GM12878 (cell line): ENCODE data around the gene SLC28A1. TPM values are rescaled to one million over a fixed set of nuclear protein-coding genes. Genes with fewer than 3 reads are reported as not detected.

Experiments
- ATAC-seq: fragments of 200-7000 bp; cut with Tn5 transposase; 3 replicates; pipeline ENCODE4 v1.9.1; 2020; ENCODE audit warnings: mild to moderate bottlenecking, moderate library complexity
- BruUV-seq: library from RNA; stranded (reverse); fragments of 400-500 nt; replicated peaks from 2 replicates; lab custom pipeline; 2021; lab: Mats Ljungman, UMichigan
- CTCF ChIA-PET: fragments of 300-600 bp; sonication (Branson Sonifier 250); formaldehyde crosslinking; extraction: SDS; loops from one replicate; lab custom pipeline; 2021; ENCODE audit warnings: inconsistent platforms; lab: Yijun Ruan, JAX
- POLR2A ChIA-PET: fragments of 350-600 bp; formaldehyde crosslinking; extraction: SDS; loops from one replicate; lab custom pipeline; 2021; ENCODE audit warnings: inconsistent platforms; lab: Charles Lee
- RAD21 ChIA-PET: fragments of 300-600 bp; sonication (Branson Sonifier 250); formaldehyde crosslinking; loops from one replicate; lab custom pipeline; 2023; ENCODE audit warnings: antibody characterized with exemption; ENCODE audit not compliant: unreplicated experiment; lab: Charles Lee
- SMC1A ChIA-PET: fragments of 300-600 bp; sonication (Branson Sonifier 250); formaldehyde crosslinking; loops from one replicate; lab custom pipeline; 2023; ENCODE audit not compliant: unreplicated experiment, uncharacterized antibody; lab: Charles Lee
- DNase-seq: peaks from one replicate; pipeline ENCODE4 v3.0.0-alpha.2; 2011; ENCODE audit warnings: low read depth, low spot score
- FAIRE-seq: peaks from 3 replicates; lab custom pipeline; 2011; peaks lifted over from hg19 to GRCh38; lab: Jason Lieb, UNC
- H2AFZ ChIP-seq: 2 replicates; pipeline ENCODE4 v1.6.0; 2011; ENCODE audit warnings: low read depth, low read length, control low read depth; ENCODE audit not compliant: control insufficient read depth
- H3K27ac ChIP-seq: 2 replicates; pipeline ENCODE4 v1.5.1; 2011; ENCODE audit warnings: control low read depth; ENCODE audit not compliant: control insufficient read depth, insufficient read depth
- H3K27me3 ChIP-seq, 2 experiments: replicated peaks in 1 of 2; 2 replicates each; pipeline versions ENCODE4 v1.6.0 to v1.6.1; 2011; ENCODE audit warnings: low read length in 1 of 2; ENCODE audit not compliant: control insufficient read depth in 2 of 2, insufficient read depth in 2 of 2
- H3K36me3 ChIP-seq, 2 experiments: 2 replicates each; pipeline ENCODE4 v1.5.1; 2011; ENCODE audit warnings: low read length in 1 of 2; ENCODE audit not compliant: control insufficient read depth in 2 of 2, insufficient read depth in 2 of 2
- H3K4me1 ChIP-seq: 2 replicates; pipeline ENCODE4 v1.6.1; 2011; ENCODE audit warnings: mild to moderate bottlenecking, low read length, moderate library complexity, mixed read lengths; ENCODE audit not compliant: control insufficient read depth, insufficient read depth
- H3K4me2 ChIP-seq: 2 replicates; pipeline ENCODE4 v1.6.0; 2011; ENCODE audit warnings: control low read depth; ENCODE audit not compliant: control insufficient read depth, insufficient read depth
- H3K4me3 ChIP-seq: fragments of 200-600 bp; sonication (generic); 2 replicates; pipeline ENCODE4 v1.5.1; 2016
- H3K79me2 ChIP-seq: 2 replicates; pipeline ENCODE4 v1.6.0; 2011; ENCODE audit warnings: low read length; ENCODE audit not compliant: control insufficient read depth, insufficient read depth
- H3K9ac ChIP-seq: 2 replicates; pipeline ENCODE4 v1.8.0; 2011; ENCODE audit warnings: low read length, control low read depth, mixed read lengths; ENCODE audit not compliant: control insufficient read depth, insufficient read depth
- H3K9me3 ChIP-seq: replicated peaks from 3 replicates; pipeline ENCODE4 v1.5.1; 2011; ENCODE audit warnings: mild to moderate bottlenecking, low read length; ENCODE audit not compliant: control insufficient read depth, insufficient read depth
- H4K20me1 ChIP-seq: 2 replicates; pipeline ENCODE4 v1.6.0; 2011; ENCODE audit not compliant: control insufficient read depth, insufficient read depth
- NBN ChIP-seq: fragments of 450-650 bp; IDR thresholded peaks from 2 replicates; pipeline ENCODE4 v1.6.1; 2016
- ZNF622 ChIP-seq: fragments of 450-650 bp; IDR thresholded peaks from 2 replicates; pipeline ENCODE4 v1.6.1; 2017; ENCODE audit warnings: mild to moderate bottlenecking, inconsistent platforms
- WGBS: methylation state at CpG from one replicate; pipeline ENCODE4 v1.1.6; 2016; ENCODE audit warnings: low lambda C conversion rate; ENCODE audit not compliant: insufficient replicate concordance, insufficient coverage; ENCODE audit errors: missing lambda C conversion rate; 5-methylcytosine and 5-hydroxymethylcytosine counted together
- in situ Hi-C: fragments of 300-500 bp; cut with MboI; formaldehyde crosslinking; loops from 9 replicates; pipeline ENCODE4 v1.14.3; 2018; ENCODE audit warnings: mixed read lengths
- intact Hi-C: fragments of 100-400 bp; cut with micrococcal nuclease; formaldehyde crosslinking; loops from one replicate; pipeline ENCODE4 v1.14.2; 2022; ENCODE audit not compliant: unreplicated experiment
- polyA plus RNA-seq, 11 experiments: library from polyadenylated mRNA; depleted of rRNA in 4 of 11; unstranded in 6 of 11; stranded (reverse) in 5 of 11; fragments of >200 nt; fragmentation: Nextera tagmentation in 4 of 11; fragmentation: Illumina TruSeq in 1 of 11; extraction: Ambion mirVana in 4 of 11; extraction: Trizol in 1 of 11; gene quantifications; 1 replicate in 1 of 11; 2 replicates in 10 of 11; pipeline versions ENCODE4 v1.2.1 to v1.2.3, GENCODE V29; 2011 to 2016; ENCODE audit warnings: inconsistent platforms in 2 of 11, missing spikeins in 2 of 11, low read depth in 1 of 11
- total RNA-seq, 4 experiments: library from RNA; depleted of rRNA in 3 of 4; stranded (reverse); fragments of >200 nt in 3 of 4; fragmentation: Illumina TruSeq in 1 of 4; extraction: Trizol in 1 of 4; gene quantifications; 2 replicates each; pipeline versions ENCODE4 v1.2.1 to v1.2.3, GENCODE V29; 2013 to 2021
- TF ChIP-seq, protein P1 (sequence below): IDR thresholded peaks from 2 replicates; pipeline ENCODE4 v1.6.1; 2012; ENCODE audit warnings: improper control_type of control experiment, low read depth, low read length; ENCODE audit not compliant: insufficient replicate concordance

The SLC28A1 gene
- total and polyA plus RNA-seq, 10 of the 15 experiments (the other 5 are each of a cell fraction or from before 2014, with no cell fraction given): not detected

DNA sequence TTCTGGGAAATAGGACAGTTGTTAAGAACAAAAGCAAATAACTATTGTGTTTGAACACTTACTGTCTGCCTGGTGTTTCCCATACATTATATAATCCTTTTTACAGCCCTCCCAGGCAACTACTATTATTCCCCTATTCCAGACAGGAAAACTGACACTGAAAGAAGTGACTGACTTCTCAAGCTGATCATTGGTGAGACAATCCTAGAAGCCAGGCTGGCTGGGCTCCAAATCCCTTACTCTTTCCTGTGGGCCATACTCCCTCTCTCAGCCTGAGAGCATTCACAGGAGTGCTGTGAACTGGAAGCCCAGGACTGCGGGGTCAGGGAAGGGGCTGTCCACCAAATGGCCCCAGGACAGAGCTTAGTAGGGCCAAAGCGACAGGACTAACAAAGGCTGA, 58.0 kb downstream of the SLC28A1 start (continued):
- TF ChIP-seq, protein P1, sequence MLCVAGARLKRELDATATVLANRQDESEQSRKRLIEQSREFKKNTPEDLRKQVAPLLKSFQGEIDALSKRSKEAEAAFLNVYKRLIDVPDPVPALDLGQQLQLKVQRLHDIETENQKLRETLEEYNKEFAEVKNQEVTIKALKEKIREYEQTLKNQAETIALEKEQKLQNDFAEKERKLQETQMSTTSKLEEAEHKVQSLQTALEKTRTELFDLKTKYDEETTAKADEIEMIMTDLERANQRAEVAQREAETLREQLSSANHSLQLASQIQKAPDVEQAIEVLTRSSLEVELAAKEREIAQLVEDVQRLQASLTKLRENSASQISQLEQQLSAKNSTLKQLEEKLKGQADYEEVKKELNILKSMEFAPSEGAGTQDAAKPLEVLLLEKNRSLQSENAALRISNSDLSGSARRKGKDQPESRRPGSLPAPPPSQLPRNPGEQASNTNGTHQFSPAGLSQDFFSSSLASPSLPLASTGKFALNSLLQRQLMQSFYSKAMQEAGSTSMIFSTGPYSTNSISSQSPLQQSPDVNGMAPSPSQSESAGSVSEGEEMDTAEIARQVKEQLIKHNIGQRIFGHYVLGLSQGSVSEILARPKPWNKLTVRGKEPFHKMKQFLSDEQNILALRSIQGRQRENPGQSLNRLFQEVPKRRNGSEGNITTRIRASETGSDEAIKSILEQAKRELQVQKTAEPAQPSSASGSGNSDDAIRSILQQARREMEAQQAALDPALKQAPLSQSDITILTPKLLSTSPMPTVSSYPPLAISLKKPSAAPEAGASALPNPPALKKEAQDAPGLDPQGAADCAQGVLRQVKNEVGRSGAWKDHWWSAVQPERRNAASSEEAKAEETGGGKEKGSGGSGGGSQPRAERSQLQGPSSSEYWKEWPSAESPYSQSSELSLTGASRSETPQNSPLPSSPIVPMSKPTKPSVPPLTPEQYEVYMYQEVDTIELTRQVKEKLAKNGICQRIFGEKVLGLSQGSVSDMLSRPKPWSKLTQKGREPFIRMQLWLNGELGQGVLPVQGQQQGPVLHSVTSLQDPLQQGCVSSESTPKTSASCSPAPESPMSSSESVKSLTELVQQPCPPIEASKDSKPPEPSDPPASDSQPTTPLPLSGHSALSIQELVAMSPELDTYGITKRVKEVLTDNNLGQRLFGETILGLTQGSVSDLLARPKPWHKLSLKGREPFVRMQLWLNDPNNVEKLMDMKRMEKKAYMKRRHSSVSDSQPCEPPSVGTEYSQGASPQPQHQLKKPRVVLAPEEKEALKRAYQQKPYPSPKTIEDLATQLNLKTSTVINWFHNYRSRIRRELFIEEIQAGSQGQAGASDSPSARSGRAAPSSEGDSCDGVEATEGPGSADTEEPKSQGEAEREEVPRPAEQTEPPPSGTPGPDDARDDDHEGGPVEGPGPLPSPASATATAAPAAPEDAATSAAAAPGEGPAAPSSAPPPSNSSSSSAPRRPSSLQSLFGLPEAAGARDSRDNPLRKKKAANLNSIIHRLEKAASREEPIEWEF: no peak
- TF ChIP-seq, all 136 proteins: peak for 0

DNA sequence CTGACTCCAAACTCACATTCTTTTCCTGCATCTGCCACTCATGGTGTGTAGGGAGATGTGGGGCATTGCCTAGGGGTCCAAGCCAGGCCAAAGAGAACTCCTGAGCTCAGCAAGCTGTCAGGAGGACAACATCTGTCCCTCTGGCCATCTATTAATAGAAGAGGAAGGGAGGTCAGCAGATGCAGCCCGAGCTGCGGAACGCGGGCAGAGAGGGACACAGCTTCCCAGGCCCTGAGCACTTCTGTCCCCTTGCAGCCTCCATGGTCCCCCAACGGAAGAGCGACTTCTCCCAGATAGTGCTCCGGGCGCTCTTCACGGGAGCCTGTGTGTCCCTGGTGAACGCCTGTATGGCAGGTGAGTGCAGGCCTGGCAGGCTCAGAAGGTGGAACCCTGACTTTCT, 59.8 kb downstream of the SLC28A1 start:
- Histone ChIP-seq H4K20me1 (no peaks in the 10 kb centered on the region), H3K9ac (no peak overlapping the region), H3K36me3 (no peaks in the 10 kb centered on the region)
- 71% methylated on average over 10 of the region's 10 CpGs for WGBS
- DNase-seq: no peak
- ATAC-seq: no peak
- in situ Hi-C loops: no loop called here
- TF ChIP-seq ZNF622 (no peak), NBN (no peak)
- TF ChIP-seq, all 136 proteins: peak for 0
- intact Hi-C loops: no loop called here
- ChIA-PET CTCF (interaction anchor here (1.0 to 1.1 kb wide), 2 partner anchors 16 to 99 kb away, joined by 3 to 4 read pairs; no protein-coding TSS in a partner anchor), SMC1A (no interaction called here), RAD21 (interaction anchor here (1.6 kb wide), 1 partner anchor 100 kb away, joined by 5 read pairs; no protein-coding TSS in a partner anchor), POLR2A (no interaction called here)
- Histone ChIP-seq H3K4me2 (no peak overlapping the region), H3K27me3 (no peaks in the 10 kb centered on the region), H2AFZ (no peak overlapping the region), H3K79me2 (no peaks in the 10 kb centered on the region), H3K4me1 (no peaks in the 10 kb centered on the region), H3K9me3 (no peaks in the 10 kb centered on the region), H3K4me3 (no peak overlapping the region), H3K27ac (no peak overlapping the region)
- no peak for FAIRE-seq
- BruUV-seq: no TSS peak
